Left hindlimb (tissue), 1 donor: ENCODE measurements around the gene KIAA0040.

Experiments
- DNase-seq: peaks from one replicate; pipeline ENCODE4 v3.0.0-alpha.2; 2018

The KIAA0040 gene

GRCh38 chr1:175200678-175201521, 8.3 kb upstream of the KIAA0040 start:
- DNase-seq: peak; percentile 75

- DNase-seq: no peak
Observed at GRCh38 chr1:175198332-175198731, 5.8 kb upstream of the KIAA0040 start.

- no peak for DNase-seq
Observed at GRCh38 chr1:175197531-175197930, 5.0 kb upstream of the KIAA0040 start.

- no peak for DNase-seq
Observed at GRCh38 chr1:175195798-175196197, 3.2 kb upstream of the KIAA0040 start.

- DNase-seq: no peak
Observed at GRCh38 chr1:175195281-175195680, 2.7 kb upstream of the KIAA0040 start.

- DNase-seq: no peak
Observed at GRCh38 chr1:175193527-175193910, 943 bp upstream of the KIAA0040 start.

- DNase-seq: peak; percentile 62
Observed at GRCh38 chr1:175192111-175192629, 406 bp downstream of the KIAA0040 start.

GRCh38 chr1:175191659-175192058, 917 bp downstream of the KIAA0040 start:
- no peak for DNase-seq

- DNase-seq: no peak
Observed at GRCh38 chr1:175188936-175189335, 3.6 kb downstream of the KIAA0040 start.

- no peak for DNase-seq
Observed at GRCh38 chr1:175186433-175187160, 6.0 kb downstream of the KIAA0040 start.

- DNase-seq: no peak
Observed at GRCh38 chr1:175185903-175186302, 6.7 kb downstream of the KIAA0040 start.

GRCh38 chr1:175183586-175183985, 9.0 kb downstream of the KIAA0040 start:
- no peak for DNase-seq

- no peak for DNase-seq
Observed at GRCh38 chr1:175182201-175182746, 10.3 kb downstream of the KIAA0040 start.

GRCh38 chr1:175179837-175180590, 12.6 kb downstream of the KIAA0040 start:
- DNase-seq: no peak

GRCh38 chr1:175178456-175178855, 14.1 kb downstream of the KIAA0040 start:
- no peak for DNase-seq

GRCh38 chr1:175178056-175178455, 14.5 kb downstream of the KIAA0040 start:
- DNase-seq: no peak

GRCh38 chr1:175176246-175176645, 16.3 kb downstream of the KIAA0040 start:
- DNase-seq: no peak

- no peak for DNase-seq
Observed at GRCh38 chr1:175174309-175175102, 18.1 kb downstream of the KIAA0040 start.

- DNase-seq: no peak
Observed at GRCh38 chr1:175173531-175173930, 19.0 kb downstream of the KIAA0040 start.

- no peak for DNase-seq
Observed at GRCh38 chr1:175172503-175172902, 20.1 kb downstream of the KIAA0040 start.

GRCh38 chr1:175171036-175171913, 21.3 kb downstream of the KIAA0040 start:
- no peak for DNase-seq
